Right lobe of liver (tissue), 4 donors: ENCODE measurements around the gene CDH18.

Source experiments
- CTCF ChIP-seq, 4 donors: fragments of 200-600 bp in 3 of 4; fragments of 450-650 bp in 1 of 4; IDR thresholded peaks; one replicate each; pipeline versions ENCODE4 v1.5.1 to v1.8.0; 2016 to 2022; ENCODE audit warnings: antibody characterized with exemption in 4 of 4, mild to moderate bottlenecking in 2 of 4
- POLR2A ChIP-seq: fragments of 450-650 bp; IDR thresholded peaks from one replicate; pipeline ENCODE4 v1.6.1; 2017; ENCODE audit warnings: antibody characterized with exemption, mild to moderate bottlenecking
- donor health status: DM: no; HTN: no; CAD: no.
- donor health status: DM: no; HTN: no; CAD: no.
- donor health status: DM: no; HTN: yes; CAD: no.

- TF ChIP-seq CTCF (IDR thresholded peaks at IDR 0.05) (no peak), POLR2A (no peak)
These were observed 101.7 kb downstream of the CDH18 start for GRCh38 chr5:19886123-19886917.
